Measurements from ENCODE around the gene RNU1-3.

GRCh38 chr1:16677552-16678431 is 11.0 kb upstream of the RNU1-3 start:
- no peak for TF ChIP-seq POLR2A (IDR thresholded peaks at IDR 0.05)
- TF ChIP-seq CTCF (IDR thresholded peaks at IDR 0.05): no peak

All from uterus (tissue), 2 donors.